ENCODE measurements around the gene PECR.
A peak's percentile ranks its signal among the peaks of the same experiment; 100 is the strongest.

The PECR gene

DNA sequence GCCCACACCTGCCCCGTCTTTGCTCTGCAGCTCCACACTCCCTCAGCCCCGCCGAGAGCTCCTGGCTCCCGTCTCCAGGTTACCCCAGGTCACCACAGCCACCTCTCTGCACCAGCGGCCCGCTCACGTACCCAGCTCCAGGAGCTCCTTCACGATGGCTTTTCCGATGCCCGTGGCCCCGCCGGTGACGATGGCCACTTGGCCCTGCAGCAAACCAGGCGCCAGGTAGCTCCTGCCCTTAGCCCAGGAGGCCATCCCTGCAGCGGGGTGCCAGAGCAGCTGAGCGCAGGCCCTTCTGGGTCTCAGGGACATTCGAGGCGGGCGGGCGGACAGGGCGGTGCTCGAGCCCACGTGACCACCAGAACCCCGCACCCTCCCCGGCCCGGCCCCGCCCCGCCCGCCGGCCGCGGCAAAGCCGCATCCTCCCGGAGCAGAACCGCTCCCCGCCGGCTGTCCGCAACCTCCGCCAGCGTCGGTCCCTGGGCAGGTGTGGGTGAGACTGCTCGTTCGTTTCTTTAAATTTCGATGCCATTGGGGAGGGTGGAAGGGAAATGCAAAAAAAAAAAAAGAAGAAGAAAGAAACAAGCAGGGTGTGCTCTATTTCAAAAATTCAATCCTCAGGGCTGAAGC is at the start of gene PECR, which contains the start of gene TMEM169:
PECR (minus strand) TSS at position 323 of the 630 bp plus-strand sequence; CDS start at position 255, 68 bp downstream.
TMEM169 (plus strand) TSS at position 433 of the 630 bp plus-strand sequence. CDS start 14,045 bp downstream, outside the sequence.
- DNase-seq (ENCODE audit: low read depth): peak; percentile 56

DNA sequence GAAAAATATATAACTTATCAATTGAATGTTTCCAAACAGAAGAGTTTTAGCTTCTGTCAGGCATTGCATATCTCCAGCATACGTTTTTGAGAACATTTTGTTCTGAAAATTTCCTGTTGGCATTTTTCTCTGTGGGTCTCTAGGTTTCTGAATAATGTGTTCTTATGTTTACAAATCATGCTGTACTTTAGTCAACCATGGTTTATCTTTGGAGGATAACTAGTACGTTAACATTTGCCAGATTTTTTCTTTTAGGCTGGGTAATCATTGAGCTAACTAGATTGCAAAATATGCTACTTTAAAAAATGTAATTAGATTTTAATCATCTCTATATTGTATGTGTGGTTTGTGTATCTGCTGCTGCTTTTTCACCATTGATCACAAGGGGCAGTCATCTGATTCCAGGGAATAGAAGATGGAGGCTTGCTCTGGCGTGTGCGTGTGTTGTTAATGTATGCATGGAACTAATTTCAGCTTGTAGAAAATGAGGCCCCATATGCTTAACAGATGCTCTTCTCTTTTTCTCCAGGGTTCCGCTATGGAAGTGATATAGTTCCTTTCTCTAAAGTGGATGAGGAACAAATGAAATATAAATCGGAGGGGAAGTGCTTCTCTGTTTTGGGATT is 48.9 kb upstream of the PECR start:
- no peak for DNase-seq (ENCODE audit: low read depth)

DNA sequence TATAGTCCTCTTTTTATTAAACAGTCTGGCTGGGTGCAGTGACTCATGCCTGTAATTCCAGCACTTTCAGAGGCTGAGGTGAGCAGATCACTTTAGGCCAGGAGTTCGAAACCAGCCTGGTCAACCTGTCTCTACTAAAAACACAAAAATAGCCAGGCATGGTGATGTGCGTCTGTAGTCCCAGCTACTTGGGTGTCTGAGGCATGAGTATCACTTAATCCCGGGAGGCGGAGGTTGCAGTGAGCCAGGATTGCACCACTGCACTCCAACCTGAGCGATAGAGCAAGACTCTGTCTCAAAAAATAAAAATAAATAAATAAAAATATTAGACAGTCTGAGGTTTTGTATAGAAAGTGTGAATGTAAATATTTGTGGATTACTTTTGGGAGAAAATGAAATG is 45.3 kb upstream of the PECR start:
- no peak for DNase-seq (ENCODE audit: low read depth)

GRCh38 chr2:216121255-216121654 is 39.6 kb upstream of the PECR start:
- no peak for DNase-seq (ENCODE audit: low read depth)

- no peak for DNase-seq (ENCODE audit: low read depth)
Observed at GRCh38 chr2:216119986-216120385, 38.4 kb upstream of the PECR start.

DNA sequence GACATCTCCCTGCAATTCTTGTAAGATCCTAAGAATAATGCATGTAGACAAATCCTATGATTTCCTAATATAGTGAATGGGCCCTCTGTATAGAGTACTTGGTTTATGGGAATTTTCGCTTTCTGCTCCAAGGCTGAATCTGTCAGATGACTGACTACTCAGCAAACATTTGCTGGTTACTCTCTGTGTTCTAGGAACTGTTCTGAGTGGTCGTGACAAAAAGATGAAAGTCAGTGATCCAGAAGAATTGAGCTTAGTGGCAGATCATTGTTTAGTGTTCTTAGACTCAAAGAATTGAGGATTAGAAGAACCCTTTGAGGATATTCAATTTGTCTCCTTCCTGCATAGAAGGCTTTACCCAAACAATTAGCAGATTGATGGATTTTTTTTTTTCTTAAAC is 37.5 kb upstream of the PECR start:
- DNase-seq (ENCODE audit: low read depth): no peak

DNA sequence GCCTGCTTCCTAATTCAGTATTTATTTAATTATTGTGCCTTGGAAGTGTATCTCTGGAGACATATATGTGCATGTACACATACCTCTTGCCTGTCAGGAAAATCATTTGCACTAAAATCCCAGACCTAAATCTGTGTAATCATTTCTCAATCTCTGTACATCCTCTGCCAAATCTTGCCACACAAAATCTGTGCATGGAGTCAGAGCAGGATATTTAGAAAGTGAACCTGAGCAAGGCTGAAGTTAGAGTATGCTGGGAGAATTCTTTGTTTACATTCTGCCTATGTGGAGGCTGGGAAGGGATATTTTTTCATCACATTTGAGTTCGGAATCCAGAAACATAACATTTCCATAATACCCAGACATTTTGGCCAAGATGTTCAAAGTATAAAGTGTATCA is 36.9 kb upstream of the PECR start:
- DNase-seq (ENCODE audit: low read depth): no peak

GRCh38 chr2:216117561-216118340 is 36.1 kb upstream of the PECR start:
- DNase-seq (ENCODE audit: low read depth): no peak

DNA sequence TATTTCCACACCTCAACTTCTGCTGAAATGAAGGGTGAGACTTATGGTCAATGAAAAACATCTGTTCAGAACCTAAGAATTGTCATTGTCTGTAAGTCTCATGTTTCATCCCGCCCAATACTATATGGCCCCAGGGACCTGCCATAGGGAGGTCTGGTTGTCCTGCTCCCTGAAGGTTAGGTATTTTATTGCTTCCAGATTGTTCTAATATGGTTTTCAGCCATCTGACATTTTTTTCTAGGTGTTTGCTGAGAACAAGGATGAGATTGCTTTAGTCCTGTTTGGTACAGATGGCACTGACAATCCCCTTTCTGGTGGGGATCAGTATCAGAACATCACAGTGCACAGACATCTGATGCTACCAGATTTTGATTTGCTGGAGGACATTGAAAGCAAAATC is 34.8 kb upstream of the PECR start:
- no peak for DNase-seq (ENCODE audit: low read depth)

DNA sequence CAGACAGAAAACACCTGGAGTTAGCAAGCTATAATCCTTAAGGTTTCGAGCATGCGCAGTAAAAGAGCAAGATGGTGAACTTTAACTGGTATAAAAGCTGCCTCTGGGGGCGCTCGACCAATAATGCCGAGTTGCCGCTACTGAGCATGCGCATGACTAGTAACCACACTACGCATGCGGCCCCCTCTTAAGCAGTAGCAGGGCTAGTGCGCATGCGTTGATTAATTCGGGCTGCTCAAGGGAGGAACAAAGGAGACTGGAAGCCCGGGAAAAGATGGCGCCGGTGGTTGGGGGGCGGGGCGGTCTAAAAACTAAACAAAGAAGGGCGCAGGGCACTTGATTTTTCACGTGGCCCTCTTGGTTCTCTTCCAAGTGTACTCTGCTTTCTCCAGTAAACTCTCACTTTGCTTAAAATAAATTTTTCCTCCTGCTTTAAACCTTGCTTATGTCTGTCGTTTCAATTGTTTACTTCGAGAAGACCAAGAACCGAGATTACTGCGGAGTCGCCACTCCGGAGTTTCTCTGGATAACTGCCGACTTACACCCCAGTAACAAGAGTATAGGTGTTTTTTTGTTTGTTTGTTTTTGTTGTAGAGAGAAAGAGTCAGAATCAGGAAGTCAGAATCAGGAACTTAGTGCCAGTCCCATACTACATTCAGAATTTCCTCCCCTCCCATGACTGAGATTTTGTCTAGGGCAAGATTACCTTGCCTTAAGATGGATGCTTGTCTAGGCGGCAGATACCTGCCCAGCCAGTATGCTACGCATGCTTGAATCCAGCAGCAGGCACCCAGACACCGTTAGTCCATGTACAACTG is 33.3 kb upstream of the PECR start:
- peak; percentile 93 for DNase-seq (ENCODE audit: low read depth)

DNA sequence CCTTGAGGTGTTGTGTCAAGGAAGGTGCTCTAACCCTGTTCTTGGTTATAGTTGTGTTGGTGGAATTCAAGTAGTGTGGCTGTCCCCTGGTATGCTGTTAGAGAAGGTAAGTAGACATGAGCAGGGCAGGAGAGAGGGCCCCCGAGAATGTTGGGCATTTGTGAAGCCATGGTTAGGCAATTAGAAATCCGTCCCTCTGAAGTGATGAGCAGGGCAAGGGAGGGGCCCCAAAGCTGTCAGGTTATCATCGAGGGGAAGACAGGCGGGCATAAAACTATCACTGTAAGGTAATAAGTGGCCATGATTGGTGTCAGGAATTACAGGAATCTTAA is 32.7 kb upstream of the PECR start:
- DNase-seq (ENCODE audit: low read depth): no peak

GRCh38 chr2:216113572-216113971 is 32.0 kb upstream of the PECR start:
- no peak for DNase-seq (ENCODE audit: low read depth)

DNA sequence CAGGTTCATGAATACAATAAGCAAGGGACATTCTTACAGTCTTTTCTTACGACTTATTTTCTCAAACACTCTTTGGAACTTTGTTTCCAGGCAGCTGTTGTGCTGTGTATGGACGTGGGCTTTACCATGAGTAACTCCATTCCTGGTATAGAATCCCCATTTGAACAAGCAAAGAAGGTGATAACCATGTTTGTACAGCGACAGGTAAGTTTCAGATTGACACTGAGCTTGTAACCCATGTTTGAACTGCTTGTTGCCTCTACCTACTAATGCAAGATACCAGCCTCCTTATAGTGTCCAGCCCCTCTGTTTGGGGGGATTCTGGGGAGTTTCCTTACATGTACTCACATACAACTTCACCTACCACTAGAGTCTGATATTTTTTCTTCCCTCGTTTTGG is 31.3 kb upstream of the PECR start:
- DNase-seq (ENCODE audit: low read depth): no peak

DNA sequence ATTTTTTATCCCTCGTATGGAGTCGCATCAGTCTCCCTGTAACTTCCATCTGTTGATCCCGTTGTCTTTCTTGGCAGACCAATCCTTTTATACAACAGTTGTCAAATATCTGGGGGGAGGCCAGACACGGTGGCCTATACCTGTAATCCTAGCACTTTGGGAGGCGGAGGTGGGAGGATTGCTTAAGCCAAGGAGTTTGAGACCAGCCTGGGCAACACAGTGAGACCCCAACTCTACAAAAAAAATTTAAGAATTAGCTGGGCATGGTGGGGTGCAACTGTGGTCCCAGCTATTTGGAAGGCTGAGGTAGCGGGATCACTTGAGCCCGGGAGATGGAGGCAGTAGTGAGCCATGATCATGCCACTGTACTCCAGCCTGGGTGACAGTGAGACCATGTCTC is 29.5 kb upstream of the PECR start:
- DNase-seq (ENCODE audit: low read depth): no peak

GRCh38 chr2:216110620-216111019 is 29.0 kb upstream of the PECR start:
- no peak for DNase-seq (ENCODE audit: low read depth)

DNA sequence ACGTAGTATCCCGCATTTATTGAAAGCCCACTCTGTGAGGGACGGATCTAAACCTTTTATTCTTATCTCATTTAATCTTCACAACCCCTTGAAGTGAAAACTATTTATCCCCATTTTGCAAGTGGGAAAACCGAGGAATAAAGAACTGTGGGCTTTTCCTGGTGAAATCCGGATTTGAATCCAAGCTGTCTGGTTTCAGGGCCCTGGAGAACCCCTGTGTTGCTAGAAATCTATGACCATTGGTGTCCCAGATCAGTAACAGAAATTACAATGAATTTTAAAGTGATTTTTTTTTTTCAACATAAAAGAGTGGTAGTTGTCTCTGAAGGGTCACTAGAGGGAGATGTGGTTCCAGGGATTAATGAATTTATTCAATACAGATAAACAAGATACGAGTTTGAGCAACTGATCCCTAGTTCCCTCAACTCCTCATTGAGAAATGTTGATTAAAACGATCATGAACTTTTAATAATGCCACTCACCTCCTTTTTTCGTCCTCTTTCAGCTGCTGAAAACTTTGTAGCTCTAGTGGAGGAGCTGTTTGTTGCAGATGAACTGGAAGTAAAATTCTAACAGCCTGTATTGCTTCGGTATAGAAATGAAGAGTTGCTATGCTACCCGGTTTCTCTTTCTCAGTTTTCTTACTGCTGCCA is 28.5 kb upstream of the PECR start:
- DNase-seq (ENCODE audit: low read depth): no peak

DNA sequence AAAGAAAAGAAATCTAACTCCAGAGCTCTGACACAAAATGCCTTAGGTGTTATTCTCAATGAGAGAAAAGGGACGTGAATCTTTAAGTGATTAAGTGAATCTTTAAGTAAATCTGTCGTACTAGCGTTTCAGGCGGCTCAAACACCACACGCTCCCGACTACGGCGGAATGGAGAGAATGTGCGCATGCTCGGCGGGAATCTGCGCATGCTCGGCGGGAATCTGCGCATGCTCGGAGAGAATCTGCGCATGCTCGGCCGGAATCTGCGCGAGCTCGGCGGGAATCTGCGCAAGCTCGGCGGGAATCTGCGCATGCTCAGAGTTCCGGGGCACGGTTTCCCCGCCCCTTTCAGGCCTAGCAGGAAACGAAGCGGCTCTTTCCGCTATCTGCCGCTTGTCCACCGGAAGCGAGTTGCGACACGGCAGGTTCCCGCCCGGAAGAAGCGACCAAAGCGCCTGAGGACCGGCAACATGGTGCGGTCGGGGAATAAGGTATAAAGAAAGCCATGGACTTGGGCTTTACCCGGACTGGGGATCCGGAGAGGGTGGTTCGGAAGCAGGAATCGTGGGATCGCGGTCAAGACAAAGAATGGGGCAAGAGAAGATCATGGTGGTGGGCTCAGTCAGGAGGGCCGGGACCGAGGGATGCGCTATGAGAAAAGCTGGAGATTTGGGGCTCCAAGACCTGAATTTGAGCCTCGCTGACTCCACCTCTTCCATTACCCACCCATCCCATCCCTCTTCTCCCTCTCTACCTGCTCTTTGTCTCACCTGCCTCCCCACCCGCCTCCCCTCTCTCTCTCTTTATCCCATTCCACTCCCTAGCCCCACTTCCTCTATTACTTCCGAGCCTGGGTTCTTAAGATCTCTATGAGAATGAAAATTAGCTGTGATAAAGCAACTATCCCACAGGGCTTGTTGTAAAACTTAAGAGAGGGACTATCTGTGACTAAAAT is 27.6 kb upstream of the PECR start, which contains the start of gene XRCC5:
XRCC5 (plus strand) TSS at position 382 of the 955 bp plus-strand sequence; CDS start at position 471, 89 bp downstream.
- DNase-seq (ENCODE audit: low read depth): peak; percentile 94

- DNase-seq (ENCODE audit: low read depth): no peak
Observed at GRCh38 chr2:216108310-216108966, 26.8 kb upstream of the PECR start.

DNA sequence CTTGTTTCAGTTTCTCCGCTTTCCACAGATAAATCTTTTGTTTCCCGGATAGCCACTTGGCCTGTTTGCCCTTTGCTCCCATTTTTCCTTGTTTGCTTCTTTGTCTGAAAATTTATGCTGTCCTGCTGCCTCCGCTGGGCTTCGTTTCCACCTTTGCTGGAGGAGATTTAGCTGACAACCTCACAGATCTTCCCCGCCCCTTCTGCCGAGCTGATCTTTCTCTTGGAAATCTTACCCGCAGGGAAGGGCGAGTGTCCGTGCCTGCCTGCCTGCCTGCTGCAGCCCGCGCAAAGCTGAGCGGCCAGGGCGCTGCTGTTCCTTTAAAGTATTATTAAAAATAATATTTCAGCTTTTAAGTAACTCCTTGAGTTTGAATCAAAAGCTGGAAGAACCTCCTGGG is 26.2 kb upstream of the PECR start:
- no peak for DNase-seq (ENCODE audit: low read depth)

GRCh38 chr2:216107320-216107719 is 25.7 kb upstream of the PECR start:
- DNase-seq (ENCODE audit: low read depth): no peak
